MCF 10A (cell line): ENCODE measurements around the gene KLHL17. TPM values are rescaled to one million over a fixed set of nuclear protein-coding genes. Genes with fewer than 3 reads are reported as not detected.

Experiments
- Bru-seq: library from RNA; stranded (reverse); fragments of 400-500 nt; gene quantifications from one replicate; lab custom pipeline; 2021; lab: Mats Ljungman, UMichigan
- BruChase-seq, 2 experiments: library from RNA; stranded (reverse); fragments of 400-500 nt; gene quantifications; one replicate each; lab custom pipeline; 2021; lab: Mats Ljungman, UMichigan
- BruUV-seq: library from RNA; stranded (reverse); fragments of 400-500 nt; replicated peaks from 2 replicates; lab custom pipeline; 2021; lab: Mats Ljungman, UMichigan
- CTCF ChIA-PET: fragments of 300-600 bp; sonication (Branson Sonifier 250); formaldehyde crosslinking; extraction: SDS; loops from one replicate; lab custom pipeline; 2021; ENCODE audit warnings: antibody characterized with exemption, inconsistent platforms; lab: Yijun Ruan, JAX
- POLR2A ChIA-PET: fragments of 300-600, 350-650 bp; sonication (Branson Sonifier 250); formaldehyde crosslinking; extraction: SDS; loops from one replicate; lab custom pipeline; 2020; ENCODE audit warnings: antibody characterized with exemption, inconsistent platforms; lab: Yijun Ruan, JAX
- DNase-seq: peaks from one replicate; pipeline ENCODE4 v3.0.0-alpha.2; 2018; ENCODE audit not compliant: unreplicated experiment
- H3K27ac Mint-ChIP-seq: one replicate; pipeline ENCODE4 v1.8.0; 2022; ENCODE audit warnings: mild to moderate bottlenecking, low read depth, mixed read lengths; ENCODE audit not compliant: unreplicated experiment
- H3K27me3 Mint-ChIP-seq: one replicate; pipeline ENCODE4 v1.8.0; 2022; ENCODE audit warnings: mixed read lengths; ENCODE audit not compliant: insufficient read depth, unreplicated experiment
- H3K36me3 Mint-ChIP-seq: one replicate; pipeline ENCODE4 v1.8.0; 2022; ENCODE audit warnings: mild to moderate bottlenecking, moderate library complexity, mixed read lengths; ENCODE audit not compliant: insufficient read depth, unreplicated experiment
- H3K4me1 Mint-ChIP-seq: one replicate; pipeline ENCODE4 v1.8.0; 2022; ENCODE audit warnings: mixed read lengths; ENCODE audit not compliant: insufficient read depth, unreplicated experiment
- H3K4me3 Mint-ChIP-seq: one replicate; pipeline ENCODE4 v1.8.0; 2022; ENCODE audit warnings: mild to moderate bottlenecking, moderate library complexity, mixed read lengths; ENCODE audit not compliant: unreplicated experiment
- H3K9me3 Mint-ChIP-seq: one replicate; pipeline ENCODE4 v1.8.0; 2022; ENCODE audit warnings: mixed read lengths; ENCODE audit not compliant: unreplicated experiment
- intact Hi-C: fragments of 100-400 bp; cut with micrococcal nuclease; formaldehyde crosslinking; loops from 2 replicates; pipeline ENCODE4 v1.14.1; 2022
- long read RNA-seq: library from polyadenylated mRNA; stranded (forward); transcript quantifications from one replicate; pipeline ENCODE4 v2.0.0, GENCODE V29; 2022
- total RNA-seq: library from RNA; stranded (reverse); gene quantifications from 2 replicates; pipeline ENCODE4 v1.2.3, GENCODE V29; 2022
- TF ChIP-seq, protein P1 (sequence below): fragments of 200-600 bp; IDR thresholded peaks from one replicate; pipeline ENCODE4 v1.8.0; 2022; ENCODE audit warnings: antibody characterized with exemption, mild to moderate bottlenecking; ENCODE audit not compliant: unreplicated experiment

KLHL17 gene
- total RNA-seq (15.1 and 18.1 TPM in 2 replicates), Bru-seq, nascent RNA (percentile 35 among the genes with signal in this experiment), BruChase-seq, experiment 1, labeled RNA remaining after a 6-hour chase (percentile 52 among the genes with signal in this experiment), BruChase-seq, experiment 2, labeled RNA remaining after a 2-hour chase (percentile 49 among the genes with signal in this experiment)
- long read RNA-seq, transcript KLHL17-201 (12 exons, 2,560 nt) = major isoform, 5 of 41 reads
- long read RNA-seq, partial matches to known transcripts = 5 of 41 reads
- long read RNA-seq, other reads (novel, unspliced or antisense) = 31 of 41 reads

DNA sequence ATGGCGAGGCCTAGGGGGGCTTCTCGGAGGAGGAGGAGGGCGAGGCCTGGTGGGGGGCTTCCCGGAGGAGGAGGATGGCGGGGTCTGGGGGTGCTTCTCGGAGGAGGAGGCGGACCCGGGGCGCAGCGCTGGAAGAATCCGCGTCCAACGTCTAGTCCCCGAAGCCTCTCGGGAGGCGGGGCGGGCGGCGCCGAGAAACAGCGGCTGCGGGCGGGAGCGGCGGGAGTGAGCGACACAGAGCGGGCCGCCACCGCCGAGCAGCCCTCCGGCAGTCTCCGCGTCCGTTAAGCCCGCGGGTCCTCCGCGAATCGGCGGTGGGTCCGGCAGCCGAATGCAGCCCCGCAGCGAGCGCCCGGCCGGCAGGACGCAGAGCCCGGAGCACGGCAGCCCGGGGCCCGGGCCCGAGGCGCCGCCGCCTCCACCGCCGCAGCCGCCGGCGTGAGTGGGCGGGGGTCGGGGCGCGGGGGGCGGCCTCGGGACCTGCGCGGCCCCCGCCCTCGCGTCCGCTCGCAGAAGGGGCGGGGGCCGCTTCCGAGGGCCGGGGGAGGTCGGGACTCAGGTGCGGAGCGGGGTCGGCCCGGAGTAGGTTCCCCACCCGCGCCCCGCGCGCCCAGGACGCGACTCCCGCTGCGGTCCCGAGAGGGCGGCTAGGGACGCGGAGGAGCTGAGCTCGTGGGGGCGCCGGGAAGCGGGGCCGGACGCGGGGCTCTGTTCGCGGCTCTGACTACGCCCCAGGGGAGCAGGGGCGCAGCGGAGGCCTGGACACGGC, at the start of gene KLHL17:
KLHL17 (plus strand) TSS at position 222 of the 769 bp plus-strand sequence; CDS start at position 332, 110 bp downstream.
- ChIA-PET CTCF (no interaction called here), POLR2A (interaction anchor here (1.4 kb wide), 1 partner anchor 16 kb away, joined by 3 read pairs; no protein-coding TSS in a partner anchor)
- Mint-ChIP-seq H3K9me3 (no peaks in the 10 kb centered on the region), H3K27me3 (no peaks in the 10 kb centered on the region), H3K4me1 (peaks cover 8% of the 10 kb centered on the region), H3K27ac (no peak within 1 kb of the TSS), H3K4me3 (peak within 1 kb of the TSS; percentile 78), H3K36me3 (peaks cover 17% of the 10 kb centered on the region)
- BruUV-seq = no TSS peak
- intact Hi-C loops = no loop called here
- DNase-seq = peak; percentile 72
- TF ChIP-seq, protein P1, sequence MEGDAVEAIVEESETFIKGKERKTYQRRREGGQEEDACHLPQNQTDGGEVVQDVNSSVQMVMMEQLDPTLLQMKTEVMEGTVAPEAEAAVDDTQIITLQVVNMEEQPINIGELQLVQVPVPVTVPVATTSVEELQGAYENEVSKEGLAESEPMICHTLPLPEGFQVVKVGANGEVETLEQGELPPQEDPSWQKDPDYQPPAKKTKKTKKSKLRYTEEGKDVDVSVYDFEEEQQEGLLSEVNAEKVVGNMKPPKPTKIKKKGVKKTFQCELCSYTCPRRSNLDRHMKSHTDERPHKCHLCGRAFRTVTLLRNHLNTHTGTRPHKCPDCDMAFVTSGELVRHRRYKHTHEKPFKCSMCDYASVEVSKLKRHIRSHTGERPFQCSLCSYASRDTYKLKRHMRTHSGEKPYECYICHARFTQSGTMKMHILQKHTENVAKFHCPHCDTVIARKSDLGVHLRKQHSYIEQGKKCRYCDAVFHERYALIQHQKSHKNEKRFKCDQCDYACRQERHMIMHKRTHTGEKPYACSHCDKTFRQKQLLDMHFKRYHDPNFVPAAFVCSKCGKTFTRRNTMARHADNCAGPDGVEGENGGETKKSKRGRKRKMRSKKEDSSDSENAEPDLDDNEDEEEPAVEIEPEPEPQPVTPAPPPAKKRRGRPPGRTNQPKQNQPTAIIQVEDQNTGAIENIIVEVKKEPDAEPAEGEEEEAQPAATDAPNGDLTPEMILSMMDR = no peak

GRCh38 chr1:910881-911721, 49.3 kb upstream of the KLHL17 start:
- intact Hi-C loops = no loop called here
- Mint-ChIP-seq H3K4me1 (peaks cover 27% of the 10 kb centered on the region), H3K27me3 (peaks cover 48% of the 10 kb centered on the region), H3K36me3 (peaks cover 10% of the 10 kb centered on the region), H3K9me3 (no peaks in the 10 kb centered on the region), H3K4me3 (no peak overlapping the region), H3K27ac (no peak overlapping the region)
- DNase-seq = peak; percentile 81
- POLR2A ChIA-PET = interaction anchor here (0.7 to 1.8 kb wide), 2 partner anchors 29 to 48 kb away, joined by 3 to 4 read pairs; partner anchors contain the start of gene NOC2L
- TF ChIP-seq, protein P1 = no peak
- CTCF ChIA-PET = interaction anchor here (0.7 kb wide), 2 partner anchors 27 to 28 kb away, joined by 3 read pairs; no protein-coding TSS in a partner anchor
- no TSS peak for BruUV-seq

GRCh38 chr1:911875-912739, 48.3 kb upstream of the KLHL17 start:
- TF ChIP-seq, protein P1 = no peak
- CTCF ChIA-PET = interaction anchor here (0.6 to 1.3 kb wide), 4 partner anchors 8 to 26 kb away, joined by 3 to 4 read pairs (median 4); no protein-coding TSS in a partner anchor
- no peak for DNase-seq
- POLR2A ChIA-PET = interaction anchor here (0.5 to 1.8 kb wide), 4 partner anchors 9 to 59 kb away, joined by 3 to 4 read pairs (median 4); partner anchors contain the start of gene NOC2L
- no peak overlapping the region for H3K27ac Mint-ChIP-seq
- H3K4me3 Mint-ChIP-seq = no peak overlapping the region
- H3K27me3 Mint-ChIP-seq = peaks cover 53% of the 10 kb centered on the region
- no TSS peak for BruUV-seq
- H3K9me3 Mint-ChIP-seq = no peaks in the 10 kb centered on the region
- peaks cover 18% of the 10 kb centered on the region for H3K4me1 Mint-ChIP-seq
- peaks cover 10% of the 10 kb centered on the region for H3K36me3 Mint-ChIP-seq
- intact Hi-C loops = no loop called here
